SK-N-MC (cell line): Measurements from ENCODE around the gene AKR1A1.

Experiments
- EZH2 ChIP-seq: fragments of 200-600 bp; sonication (generic); IDR thresholded peaks from one replicate; pipeline ENCODE4 v1.6.1; 2017; ENCODE audit warnings: antibody characterized with exemption
- FOXP2 ChIP-seq: optimal IDR thresholded peaks from 2 replicates; pipeline ENCODE3; 2011; ENCODE audit warnings: mild to moderate bottlenecking, moderate library complexity; ENCODE audit not compliant: insufficient read depth; ENCODE audit errors: extremely low read length, control extremely low read depth
- POLR2AphosphoS5 ChIP-seq: IDR thresholded peaks from 2 replicates; pipeline ENCODE4 v1.6.1; 2012; ENCODE audit warnings: mild to moderate bottlenecking, low read depth, low read length, borderline replicate concordance

GRCh38 chr1:45508295-45509151, 42.1 kb upstream of the AKR1A1 start:
- no peak for TF ChIP-seq FOXP2
- no peak for TF ChIP-seq EZH2
- peak; percentile 50 for TF ChIP-seq POLR2AphosphoS5
